ENCODE data around the gene TSPO2.
"Not testable (repeated sequence)": the region's sequence is repeated elsewhere in the genome, so short reads cannot be mapped to it uniquely, and the experiment has no call there.

The TSPO2 gene

DNA sequence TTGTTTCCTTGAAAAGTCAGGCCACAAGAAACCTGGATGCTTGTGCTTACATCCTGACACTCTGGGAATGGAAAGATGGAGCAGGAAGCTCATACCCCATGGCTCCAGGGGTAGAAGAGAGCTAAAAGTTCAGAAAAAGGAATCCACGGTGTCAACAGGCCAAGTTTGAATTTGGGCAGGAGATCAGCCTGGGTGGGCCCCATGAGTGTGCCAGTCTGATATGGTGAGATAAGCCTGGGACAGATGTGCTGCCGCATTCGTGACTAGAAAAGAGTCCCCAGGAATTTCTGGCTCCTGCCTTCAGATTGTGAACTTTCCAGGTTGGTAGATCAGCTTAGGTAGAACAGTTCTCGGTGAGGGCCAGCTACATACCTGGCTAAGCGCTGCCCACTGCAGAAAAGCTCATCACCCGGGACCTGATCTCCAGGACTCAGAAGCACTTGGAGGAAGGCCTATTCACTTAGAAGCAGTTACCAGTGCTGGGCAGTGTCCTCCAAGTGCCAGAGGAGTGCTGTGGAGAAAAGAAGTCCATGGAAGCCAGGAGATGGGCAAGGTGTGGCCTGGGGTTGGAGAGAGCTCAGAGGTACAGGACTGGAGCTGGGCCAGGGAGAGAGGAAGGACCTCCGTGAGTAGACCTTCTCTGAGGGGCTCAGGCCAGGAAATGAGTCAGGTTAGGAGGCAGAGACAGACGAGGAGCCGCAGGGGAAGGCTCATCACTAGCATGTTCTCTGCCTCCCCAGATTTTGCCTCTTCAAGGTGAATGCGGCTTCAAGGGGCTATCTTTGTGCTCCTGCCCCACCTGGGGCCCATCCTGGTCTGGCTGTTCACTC is at the start of gene TSPO2:
Gene TSPO2, plus strand, starts transcription at position 242 of the 830 bp plus-strand sequence. Its CDS starts 519 bp downstream, at position 761.
- DNase-seq (ENCODE audit: low read depth), result no peak

DNA sequence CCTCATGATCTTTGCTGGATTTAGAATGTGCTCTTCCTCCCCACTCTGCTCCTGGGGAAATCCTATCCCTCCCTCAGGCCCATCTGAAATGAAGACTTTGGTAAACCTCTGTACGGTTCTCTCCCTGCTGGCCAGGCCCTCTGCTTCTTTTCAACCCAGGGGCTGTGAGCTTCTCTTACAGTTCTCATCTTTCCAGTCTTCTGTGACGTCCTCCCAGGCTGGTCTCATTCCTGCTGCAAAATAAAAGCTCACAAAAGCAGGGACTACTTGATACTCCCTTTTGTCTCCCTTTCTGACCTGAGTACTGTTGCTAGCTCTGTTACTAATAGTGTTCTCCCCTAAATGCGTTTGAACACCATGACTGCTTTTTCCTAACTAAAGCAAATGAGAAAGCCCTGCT is 49.5 kb upstream of the TSPO2 start:
- DNase-seq (ENCODE audit: low read depth), result no peak

- DNase-seq (ENCODE audit: low read depth), result no peak
These were observed 45.6 kb upstream of the TSPO2 start for GRCh38 chr6:40996591-40997233.

GRCh38 chr6:40997234-40997957 is 44.9 kb upstream of the TSPO2 start:
- no peak for DNase-seq (ENCODE audit: low read depth)

GRCh38 chr6:40998661-40999060 is 43.6 kb upstream of the TSPO2 start:
- no peak for DNase-seq (ENCODE audit: low read depth)

DNA sequence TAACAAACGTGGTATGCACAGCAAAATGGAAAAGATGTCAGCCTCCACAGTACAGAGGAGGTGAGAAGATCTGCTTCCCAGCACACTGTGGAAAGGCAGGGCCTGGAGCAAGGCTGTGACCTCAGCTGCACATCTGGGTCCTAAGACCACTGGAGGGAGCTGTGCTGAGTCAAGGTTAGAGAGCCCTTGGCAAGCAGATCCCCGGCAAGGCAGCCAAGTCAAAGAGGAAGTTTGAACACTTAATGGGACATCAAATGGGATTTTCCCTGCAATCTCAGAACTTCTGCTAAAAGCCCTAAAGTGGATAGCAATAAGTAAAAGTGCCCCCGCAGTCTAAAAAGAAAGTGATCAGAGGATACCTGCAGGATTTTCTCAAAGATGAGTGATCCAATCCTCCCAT is 42.7 kb upstream of the TSPO2 start:
- DNase-seq (ENCODE audit: low read depth), result no peak

GRCh38 chr6:41000248-41000647 is 42.0 kb upstream of the TSPO2 start:
- DNase-seq (ENCODE audit: low read depth), result no peak

DNA sequence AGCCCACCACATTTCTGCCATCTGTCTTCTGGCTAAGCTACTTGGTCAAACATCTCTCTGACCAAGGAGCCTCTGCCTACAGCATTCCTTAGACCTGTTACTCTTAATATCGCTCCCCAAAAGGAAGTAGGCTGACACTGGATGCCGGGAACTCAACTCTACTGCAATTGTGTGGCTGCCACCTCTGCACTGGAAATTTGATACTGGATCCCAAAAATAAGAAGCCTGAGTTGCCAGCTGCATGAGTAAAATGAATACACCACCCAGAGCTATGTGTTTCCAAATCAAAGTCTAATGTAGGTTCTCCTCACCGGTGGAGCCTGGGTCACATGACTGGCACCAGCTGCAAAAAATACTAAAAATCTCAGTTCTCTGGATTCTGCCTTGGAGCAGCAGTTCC is 40.1 kb upstream of the TSPO2 start:
- DNase-seq (ENCODE audit: low read depth), result no peak

DNA sequence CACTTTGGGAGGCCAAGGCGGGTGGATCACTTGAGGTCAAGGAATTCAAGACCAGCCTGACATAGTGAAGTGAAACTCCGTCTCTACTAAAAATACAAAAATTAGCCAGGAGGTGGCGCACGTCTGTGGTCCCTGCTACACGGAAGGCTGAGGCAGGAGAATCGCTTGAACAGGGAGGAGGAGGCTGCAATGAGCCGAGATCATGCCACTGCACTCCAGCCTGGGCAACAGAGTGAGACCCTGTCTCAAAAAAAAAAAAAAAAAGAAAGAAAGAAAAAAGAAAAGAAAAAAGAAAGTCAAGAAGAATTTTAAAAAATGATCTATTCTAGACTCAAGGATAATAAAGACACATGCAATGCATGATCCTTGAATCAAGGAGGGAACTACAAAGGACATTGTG is 36.0 kb upstream of the TSPO2 start:
- DNase-seq (ENCODE audit: low read depth), result peak; percentile 8

DNA sequence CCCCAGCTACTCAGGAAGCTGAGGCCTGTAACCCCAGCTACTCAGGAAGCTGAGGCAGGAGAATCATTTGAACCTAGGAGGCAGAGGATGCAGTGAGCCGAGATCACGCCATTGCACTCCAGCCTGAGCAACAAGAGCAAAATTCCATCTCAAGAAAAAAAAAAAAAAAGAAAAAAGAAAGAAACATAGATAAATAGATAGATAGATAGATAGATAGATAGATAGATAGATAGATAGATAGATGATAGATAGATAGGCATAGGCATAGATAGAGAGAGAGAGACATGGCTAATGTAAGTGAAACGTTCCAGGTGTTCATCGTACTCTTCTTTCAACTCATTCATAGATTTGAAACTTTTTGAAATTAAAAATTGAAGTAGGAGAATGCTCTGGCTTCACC is 35.3 kb upstream of the TSPO2 start:
- DNase-seq (ENCODE audit: low read depth), result not testable (repeated sequence)

DNA sequence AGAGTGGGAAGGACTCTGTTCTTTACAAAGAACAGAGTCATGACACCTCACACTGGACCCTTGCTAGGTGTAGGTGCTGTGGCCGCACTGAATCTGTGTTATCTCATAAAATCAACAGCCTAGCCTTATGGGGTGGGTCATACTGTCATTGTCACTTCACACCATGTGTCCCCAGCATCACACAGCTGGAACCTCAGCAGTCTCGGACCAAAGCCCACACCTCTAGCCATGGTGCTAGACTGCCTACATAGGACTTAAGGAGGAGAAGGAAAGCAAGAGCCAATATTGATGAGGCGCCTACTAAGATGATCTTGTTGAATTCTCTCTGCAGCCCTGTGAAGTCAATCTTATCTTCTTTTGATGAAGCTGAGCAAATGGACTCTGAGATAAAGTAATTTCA is 34.3 kb upstream of the TSPO2 start:
- DNase-seq (ENCODE audit: low read depth), result no peak

GRCh38 chr6:41009669-41010068 is 32.6 kb upstream of the TSPO2 start:
- DNase-seq (ENCODE audit: low read depth), result no peak

DNA sequence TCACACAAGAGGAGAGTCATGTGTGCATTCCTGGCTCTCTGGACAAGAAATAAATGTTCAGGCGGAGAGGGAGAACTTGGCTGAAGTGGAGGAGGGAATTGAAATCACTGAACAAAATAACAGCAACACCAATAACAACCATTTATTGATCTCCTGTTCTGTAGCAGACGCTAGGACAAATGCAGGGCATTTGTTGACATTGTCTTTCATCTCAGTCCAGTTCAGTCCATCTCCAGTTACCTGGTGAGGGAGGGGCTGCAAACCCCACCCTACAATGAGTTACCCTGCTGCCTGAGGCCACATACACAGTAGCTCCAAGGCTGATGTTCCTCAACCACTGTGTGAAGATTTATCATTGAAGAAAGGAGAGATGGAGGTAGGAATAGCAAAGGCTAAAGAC is 30.6 kb upstream of the TSPO2 start:
- DNase-seq (ENCODE audit: low read depth), result no peak

- DNase-seq (ENCODE audit: low read depth), result no peak
These were observed 28.7 kb upstream of the TSPO2 start for GRCh38 chr6:41013466-41014153.

- DNase-seq (ENCODE audit: low read depth), result no peak
These were observed 27.5 kb upstream of the TSPO2 start for GRCh38 chr6:41014780-41015179.

- DNase-seq (ENCODE audit: low read depth), result not testable (repeated sequence)
These were observed 26.4 kb upstream of the TSPO2 start for GRCh38 chr6:41015860-41016259.

DNA sequence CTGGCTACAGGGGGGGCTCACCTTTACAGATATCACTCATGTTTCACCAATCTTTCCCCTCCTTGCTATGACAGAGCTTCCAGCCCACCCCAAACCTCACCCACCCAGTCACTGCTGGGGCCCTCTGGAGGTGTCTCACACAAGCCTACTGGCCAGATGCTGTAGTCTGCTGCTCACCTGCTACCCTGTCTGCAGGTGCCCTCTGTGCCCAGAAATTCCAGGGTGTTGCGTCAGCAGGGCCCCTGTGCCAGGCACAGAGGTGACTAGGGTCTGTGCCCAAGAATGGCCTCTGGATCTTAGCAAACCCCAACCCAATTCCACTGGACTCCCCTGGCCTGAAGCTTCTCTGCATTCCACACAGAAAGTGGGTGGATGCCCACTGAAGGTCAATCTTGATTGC is 24.6 kb upstream of the TSPO2 start:
- DNase-seq (ENCODE audit: low read depth), result no peak

DNA sequence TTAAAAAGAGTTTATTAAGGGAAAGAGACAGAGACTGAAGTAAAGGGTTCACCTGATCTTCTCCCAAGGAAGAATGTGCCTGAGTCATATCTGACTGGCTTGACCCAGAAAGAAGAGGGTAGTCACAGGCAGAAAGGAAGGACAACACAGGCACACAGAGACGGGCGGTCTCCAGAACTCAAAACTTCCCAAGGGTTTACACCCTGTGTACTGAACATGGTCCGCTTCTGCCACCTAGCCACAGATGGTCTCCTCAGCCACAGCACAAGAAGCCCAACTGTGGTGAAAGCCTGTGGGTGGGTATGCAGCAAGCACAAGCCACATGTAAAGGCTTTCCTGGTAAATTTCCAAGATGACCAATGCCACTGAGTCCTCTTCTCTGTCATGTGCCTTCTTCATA is 20.4 kb upstream of the TSPO2 start:
- DNase-seq (ENCODE audit: low read depth), result no peak

GRCh38 chr6:41022294-41022693 is 20.0 kb upstream of the TSPO2 start:
- DNase-seq (ENCODE audit: low read depth), result no peak

GRCh38 chr6:41023114-41023513 is 19.2 kb upstream of the TSPO2 start:
- no peak for DNase-seq (ENCODE audit: low read depth)

GRCh38 chr6:41025966-41026530 is 16.2 kb upstream of the TSPO2 start:
- no peak for DNase-seq (ENCODE audit: low read depth)

GRCh38 chr6:41027241-41027640 is 15.0 kb upstream of the TSPO2 start:
- no peak for DNase-seq (ENCODE audit: low read depth)

Data from activated T-helper 1 cell treated with Interleukin-2 at 50 U/mL for 16 hours (primary cell).